ENCODE results near the gene ANKRD29.
"Not testable (repeated sequence)": the region's sequence is repeated elsewhere in the genome, so short reads cannot be mapped to it uniquely, and the experiment has no call there.

Gene ANKRD29

GRCh38 chr18:23616258-23616657, 46.5 kb downstream of the ANKRD29 start:
- no peak for DNase-seq (ENCODE audit: low read depth in 3 of 3)

GRCh38 chr18:23614891-23615290, 47.8 kb downstream of the ANKRD29 start:
- no peak for DNase-seq (ENCODE audit: low read depth in 3 of 3)

- no peak for DNase-seq (ENCODE audit: low read depth in 3 of 3)
Observed at GRCh38 chr18:23614413-23614812, 48.3 kb downstream of the ANKRD29 start.

- DNase-seq (ENCODE audit: low read depth in 3 of 3) = not testable (repeated sequence)
Observed at GRCh38 chr18:23613091-23613475, 49.6 kb downstream of the ANKRD29 start.

- DNase-seq (ENCODE audit: low read depth in 3 of 3) = no peak
Observed at GRCh38 chr18:23612434-23613090, 50.1 kb downstream of the ANKRD29 start.

DNA sequence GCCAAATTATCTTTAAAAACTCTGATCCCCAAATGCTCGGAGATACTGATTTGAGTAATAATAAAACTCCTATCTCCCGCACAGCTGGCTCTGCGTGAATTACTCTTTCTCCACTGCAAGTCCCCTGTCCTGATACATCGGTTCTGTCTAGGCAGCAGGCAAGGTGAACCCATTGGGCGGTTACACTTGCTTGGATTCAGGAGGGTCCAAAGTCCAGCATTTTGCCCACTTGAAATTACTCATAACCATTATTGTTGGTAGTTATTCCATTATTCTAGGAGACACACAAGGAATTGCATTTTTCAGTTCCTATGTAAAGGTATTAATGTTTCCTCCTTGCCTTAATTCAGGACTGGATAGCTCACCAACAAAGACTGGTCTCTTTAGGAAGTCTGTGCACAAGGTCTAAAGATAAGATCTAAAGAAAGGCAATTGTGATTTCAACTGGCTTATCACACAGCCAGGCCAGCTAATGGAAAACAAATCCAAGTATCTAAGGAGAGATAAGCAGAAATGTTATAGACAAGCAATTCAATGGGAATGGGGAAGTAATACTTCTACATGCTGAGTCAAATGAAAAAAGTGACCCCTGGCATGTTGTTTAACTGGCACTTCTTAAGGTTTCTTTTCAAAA, 53.2 kb downstream of the ANKRD29 start:
- no peak for DNase-seq (ENCODE audit: low read depth in 3 of 3)

DNA sequence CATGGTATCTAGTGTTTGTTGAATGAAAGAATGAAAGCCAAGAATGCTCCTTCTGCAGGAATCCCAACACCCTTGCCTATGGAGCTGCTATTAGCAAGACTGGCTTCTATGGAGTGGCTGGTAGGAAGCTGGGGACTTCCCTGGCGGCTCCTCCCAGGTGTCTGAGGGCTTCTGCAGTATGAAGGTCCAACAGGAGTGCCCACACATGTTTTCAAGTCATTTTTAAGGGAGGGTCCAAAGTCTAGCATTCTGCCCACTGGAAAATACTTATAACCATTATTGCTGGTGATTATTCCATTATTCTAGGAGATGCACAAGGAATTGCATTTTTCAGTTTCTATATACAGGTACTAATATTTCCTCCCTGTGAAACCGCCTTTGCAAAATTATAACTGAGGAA, 54.5 kb downstream of the ANKRD29 start:
- DNase-seq (ENCODE audit: low read depth in 3 of 3) = no peak

GRCh38 chr18:23605941-23606340, 56.8 kb downstream of the ANKRD29 start:
- DNase-seq (ENCODE audit: low read depth in 3 of 3) = no peak

GRCh38 chr18:23599809-23600208, 62.9 kb downstream of the ANKRD29 start:
- no peak for DNase-seq (ENCODE audit: low read depth in 3 of 3)

DNA sequence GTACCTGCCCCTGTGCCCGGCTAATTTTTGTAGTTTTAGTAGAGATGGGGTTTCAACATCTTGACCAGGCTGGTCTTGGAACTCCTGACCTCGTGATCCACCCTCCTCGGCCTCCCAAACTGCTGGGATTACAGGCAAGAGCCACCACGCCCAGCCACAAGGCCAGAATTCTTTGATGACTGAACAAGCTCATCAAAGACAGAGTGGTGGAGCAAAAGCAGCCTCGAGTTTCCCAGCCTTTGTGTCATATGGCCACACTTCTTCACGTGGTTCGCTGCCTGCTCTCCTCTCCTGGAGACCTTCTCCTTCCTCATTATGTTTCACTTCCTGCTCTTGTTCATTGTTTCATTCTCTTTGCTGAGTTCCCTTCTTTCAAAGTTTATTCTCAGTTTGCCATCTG, 66.5 kb downstream of the ANKRD29 start:
- DNase-seq (ENCODE audit: low read depth in 3 of 3) = no peak

DNA sequence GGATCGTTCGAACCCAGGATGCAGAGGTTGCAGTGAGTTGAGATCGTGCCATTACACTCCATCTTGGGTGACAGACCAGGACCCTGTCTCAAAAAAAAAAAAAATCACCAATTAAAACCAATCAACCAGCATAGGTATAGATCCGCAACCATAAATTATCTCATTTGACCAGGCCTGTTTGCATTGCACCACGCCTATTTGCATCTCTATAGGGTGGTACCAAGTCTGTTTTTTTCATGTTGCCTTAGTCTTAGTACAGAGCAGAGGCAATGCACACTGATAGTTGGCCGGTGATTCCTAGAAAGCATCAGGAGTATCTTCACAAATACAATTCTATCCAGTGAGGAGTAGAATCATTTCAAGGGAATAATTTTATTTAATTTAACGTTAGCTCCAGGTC, 67.1 kb downstream of the ANKRD29 start:
- no peak for DNase-seq (ENCODE audit: low read depth in 3 of 3)

GRCh38 chr18:23593720-23594119, 69.0 kb downstream of the ANKRD29 start:
- DNase-seq (ENCODE audit: low read depth in 3 of 3) = no peak

- no peak for DNase-seq (ENCODE audit: low read depth in 3 of 3)
Observed at GRCh38 chr18:23592911-23593310, 69.8 kb downstream of the ANKRD29 start.

- no peak for DNase-seq (ENCODE audit: low read depth in 3 of 3)
Observed at GRCh38 chr18:23591011-23591410, 71.7 kb downstream of the ANKRD29 start.

DNA sequence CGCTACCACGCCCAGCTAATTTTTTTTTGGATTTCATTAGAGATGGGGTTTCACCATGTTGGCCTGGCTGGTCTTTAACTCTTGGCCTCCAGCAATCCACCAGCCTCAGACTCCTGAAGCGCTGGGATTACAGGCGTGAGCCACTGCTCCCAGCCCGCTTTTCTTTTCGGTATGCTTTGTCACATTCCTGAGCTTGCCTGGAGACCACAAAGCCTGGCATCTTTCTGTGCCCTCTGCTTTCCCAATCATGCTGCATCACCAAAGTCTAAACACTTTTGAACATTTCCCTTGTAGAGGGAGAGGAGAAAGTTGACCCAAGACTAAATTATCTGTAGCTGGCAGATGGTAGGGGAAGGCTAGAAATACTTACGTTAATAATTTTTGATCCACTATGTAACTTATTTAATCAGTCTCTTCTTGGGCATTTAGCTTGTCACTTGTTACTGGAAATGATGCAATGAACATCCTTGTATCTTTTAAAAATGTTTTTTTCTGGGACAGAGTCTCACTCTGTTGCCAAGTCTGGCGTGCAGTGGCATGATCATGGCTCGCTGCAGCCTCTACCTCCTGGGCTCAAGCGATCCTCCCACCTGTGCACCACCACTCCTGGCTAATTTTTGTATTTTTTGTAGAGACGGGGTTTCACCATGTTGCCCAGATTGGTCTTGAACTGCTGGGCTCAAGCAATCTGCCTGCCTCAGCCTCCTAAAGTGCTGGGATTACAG, 73.7 kb downstream of the ANKRD29 start:
- DNase-seq (ENCODE audit: low read depth in 3 of 3) = no peak

GRCh38 chr18:23587220-23587642, 75.5 kb downstream of the ANKRD29 start:
- DNase-seq (ENCODE audit: low read depth in 3 of 3) = no peak

GRCh38 chr18:23586249-23587196, 76.2 kb downstream of the ANKRD29 start, which contains the start of gene NPC1:
TSS of gene NPC1 (minus strand) at chr18:23586506. CDS start at chr18:23586343, 163 bp downstream.
- peak; percentile 85 to 86 (median 85) for DNase-seq (ENCODE audit: low read depth in 3 of 3)

DNA sequence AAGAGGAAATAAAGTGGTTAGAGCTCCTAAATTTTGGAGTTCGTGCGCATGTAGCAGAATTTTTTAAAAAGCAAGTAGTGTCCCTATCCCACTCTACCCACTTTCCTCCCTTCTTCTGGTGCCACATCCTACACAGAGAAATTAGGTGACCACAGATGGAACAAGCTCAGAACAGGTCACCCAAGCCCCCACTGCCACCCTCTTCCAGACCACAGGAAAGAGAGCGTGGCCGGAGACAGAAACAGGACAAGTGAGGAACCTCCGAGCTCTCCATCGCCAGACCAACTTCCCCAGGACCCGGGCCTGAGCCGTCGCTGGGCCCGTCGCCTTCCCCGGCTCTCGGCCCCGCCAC, 76.8 kb downstream of the ANKRD29 start:
- no peak for DNase-seq (ENCODE audit: low read depth in 3 of 3)

DNA sequence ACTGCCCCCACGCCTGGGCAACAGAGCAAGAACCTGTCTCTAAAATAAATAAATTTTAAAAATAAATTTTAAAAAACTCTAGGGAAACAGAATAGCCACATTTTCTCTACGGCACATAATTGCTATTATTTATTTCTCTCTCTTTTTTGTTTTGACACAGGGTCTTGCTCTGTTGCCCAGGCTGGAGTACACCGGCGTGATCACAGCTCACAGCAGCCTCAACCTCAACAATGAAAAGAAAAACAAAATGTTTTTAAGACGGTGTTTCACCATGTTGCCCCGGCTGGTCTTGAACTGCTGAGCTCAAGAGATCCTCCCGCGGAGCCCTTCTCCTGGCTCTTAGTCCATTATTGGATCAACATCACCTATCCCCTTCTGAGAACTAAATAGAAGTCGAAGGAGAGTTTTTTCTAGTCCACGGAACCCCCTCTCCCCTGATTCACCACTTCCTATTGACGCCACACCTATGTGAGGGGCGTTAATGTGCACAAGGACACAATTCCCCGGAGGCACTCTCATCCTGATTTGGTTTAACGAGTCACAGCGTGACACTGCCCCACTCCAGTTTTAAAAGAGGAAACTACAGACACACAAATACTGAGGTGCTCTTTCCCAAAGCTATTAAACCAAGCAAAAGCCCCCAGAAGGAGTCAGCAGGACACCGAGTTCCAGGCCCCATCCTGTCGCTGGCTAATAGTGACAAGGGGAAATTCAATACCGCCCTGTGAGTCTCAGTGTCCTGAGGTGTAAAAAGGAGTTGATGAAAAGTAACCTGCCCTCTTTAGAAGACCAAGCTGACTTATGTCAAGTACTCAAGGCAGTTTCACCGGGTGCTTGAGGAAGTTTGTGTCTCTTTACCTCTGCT, 77.5 kb downstream of the ANKRD29 start:
- DNase-seq (ENCODE audit: low read depth in 3 of 3) = peak in 1 of 3 experiments; percentile 6

DNA sequence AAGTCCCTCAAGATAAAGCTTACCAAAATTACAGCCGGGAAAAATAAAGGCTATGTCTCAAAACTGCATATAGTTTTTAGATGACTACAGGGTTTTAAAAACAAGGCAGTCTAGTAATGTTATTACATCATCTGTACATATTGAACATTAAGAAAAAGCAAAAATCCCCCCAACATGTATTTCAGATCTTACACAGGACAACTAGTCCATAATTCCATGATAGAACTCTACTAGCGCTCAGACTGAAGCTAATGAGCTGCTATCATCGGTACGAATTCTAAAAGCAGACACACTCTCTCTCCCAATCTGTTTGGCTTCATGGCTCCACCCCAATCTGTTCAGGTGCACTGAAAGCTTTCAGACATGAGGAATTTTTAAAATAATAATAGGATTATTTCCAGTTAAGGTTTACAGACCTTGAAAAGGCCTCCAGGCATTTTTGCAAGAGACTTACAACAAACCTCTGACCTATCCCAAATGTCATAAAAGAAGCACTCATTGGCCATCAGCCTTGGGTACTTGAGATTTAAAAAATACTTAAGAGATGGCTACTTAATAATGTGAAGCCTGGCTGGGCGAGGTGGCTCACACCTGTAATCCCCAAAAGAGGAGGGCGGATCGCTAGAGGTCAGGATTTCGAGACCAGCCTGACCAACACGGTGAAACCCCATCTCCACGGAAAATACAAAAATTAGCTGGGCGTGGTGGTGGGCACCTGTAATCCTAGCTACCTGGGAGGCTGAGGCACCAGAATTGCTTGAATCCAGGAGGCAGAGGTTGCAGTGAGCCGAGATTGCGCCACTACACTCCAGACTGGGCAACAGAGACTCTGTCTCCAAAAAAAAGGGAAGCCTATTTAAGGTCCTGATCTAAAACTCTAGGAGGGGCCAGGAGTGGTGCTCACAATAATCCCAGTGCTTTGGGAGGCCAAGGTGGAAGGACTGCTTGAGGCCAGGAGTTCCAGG, 78.4 kb downstream of the ANKRD29 start:
- DNase-seq (ENCODE audit: low read depth in 3 of 3) = no peak

Measured in stimulated activated CD4-positive, alpha-beta T cell treated with anti-CD3 and anti-CD28 coated beads, TNF-alpha, amount 100 ng/mL, for 4 hours (primary cell).